H1 (cell line): ENCODE results near the gene GRM4. TPM values are rescaled to one million over a fixed set of nuclear protein-coding genes. Genes with fewer than 3 reads are reported as not detected.
A peak's percentile ranks its signal among the peaks of the same experiment; 100 is the strongest.

Source experiments
- CTCF ChIA-PET: fragments of 300-600 bp; sonication (Branson Sonifier 250); formaldehyde crosslinking; loops from one replicate; lab custom pipeline; 2021; ENCODE audit not compliant: partially characterized antibody; lab: Charles Lee
- POLR2A ChIA-PET: fragments of 300-600 bp; sonication (Branson Sonifier 250); formaldehyde crosslinking; loops from one replicate; lab custom pipeline; 2021; ENCODE audit warnings: inconsistent platforms; ENCODE audit not compliant: partially characterized antibody; lab: Charles Lee
- DNase-seq, 2 experiments: peaks; one replicate each; pipeline versions ENCODE4 v3.0.0 to v3.0.0-alpha.2; 2010 to 2022; ENCODE audit warnings: low spot score in 2 of 2, low read depth in 1 of 2, mixed read lengths in 1 of 2
- FAIRE-seq: peaks from 2 replicates; lab custom pipeline; 2011; peaks lifted over from hg19 to GRCh38; lab: Jason Lieb, UNC
- H2AFZ ChIP-seq: 2 replicates; pipeline ENCODE4 v1.8.1; 2012; ENCODE audit warnings: low read length, inconsistent platforms
- H2AK5ac ChIP-seq: 2 replicates; pipeline ENCODE4 v1.6.1; 2013; ENCODE audit warnings: low read depth, low read length
- H2BK120ac ChIP-seq: replicated peaks from 2 replicates; pipeline ENCODE3; 2013; ENCODE audit warnings: low read depth, low read length, inconsistent platforms
- H2BK12ac ChIP-seq: 2 replicates; pipeline ENCODE4 v1.6.1; 2013; ENCODE audit warnings: low read depth, low read length
- H2BK15ac ChIP-seq: 2 replicates; pipeline ENCODE4 v1.6.1; 2013; ENCODE audit warnings: low read length
- H2BK20ac ChIP-seq: 2 replicates; pipeline ENCODE4 v1.6.1; 2013; ENCODE audit warnings: low read length
- H2BK5ac ChIP-seq: 2 replicates; pipeline ENCODE4 v1.6.1; 2013; ENCODE audit warnings: low read depth, low read length
- H3K14ac ChIP-seq: 2 replicates; pipeline ENCODE4 v1.6.1; 2013; ENCODE audit warnings: inconsistent platforms; ENCODE audit not compliant: insufficient read length
- H3K18ac ChIP-seq: 2 replicates; pipeline ENCODE4 v1.6.1; 2013; ENCODE audit warnings: low read length; ENCODE audit errors: extremely low read depth
- H3K23ac ChIP-seq: 2 replicates; pipeline ENCODE4 v1.6.1; 2013; ENCODE audit warnings: inconsistent platforms; ENCODE audit not compliant: insufficient read length
- H3K23me2 ChIP-seq: 2 replicates; pipeline ENCODE4 v1.6.1; 2013; ENCODE audit warnings: low read depth, low read length
- H3K27ac ChIP-seq: 2 replicates; pipeline ENCODE4 v1.6.1; 2011; ENCODE audit warnings: low read depth, low read length, inconsistent platforms
- H3K27me3 ChIP-seq, 4 experiments: replicated peaks in 1 of 4; 1 replicate in 1 of 4; 2 replicates in 3 of 4; pipeline versions ENCODE4 v1.6.1 to v1.8.1; 2011 to 2013; ENCODE audit warnings: low read length in 3 of 4, mild to moderate bottlenecking in 3 of 4, inconsistent platforms in 2 of 4, mixed read lengths in 2 of 4, moderate library complexity in 1 of 4; ENCODE audit not compliant: control insufficient read depth in 3 of 4, insufficient read depth in 3 of 4; ENCODE audit errors: extremely low read depth in 1 of 4
- H3K36me3 ChIP-seq, 4 experiments: 2 replicates each; pipeline versions ENCODE4 v1.6.1 to v1.8.1; 2011 to 2013; ENCODE audit warnings: mild to moderate bottlenecking in 4 of 4, low read length in 3 of 4, moderate library complexity in 2 of 4, control low read depth in 1 of 4, inconsistent platforms in 1 of 4; ENCODE audit not compliant: insufficient read depth in 4 of 4, control insufficient read depth in 2 of 4
- H3K4ac ChIP-seq: replicated peaks from 2 replicates; pipeline ENCODE3; 2013; ENCODE audit warnings: low read length, low read depth, mixed read lengths, inconsistent platforms; ENCODE audit not compliant: insufficient read length
- H3K4me1 ChIP-seq, 4 experiments: replicated peaks in 1 of 4; 1 replicate in 1 of 4; 2 replicates in 3 of 4; pipeline versions ENCODE4 v1.6.1 to v1.8.1; 2011 to 2013; ENCODE audit warnings: low read length in 3 of 4, inconsistent platforms in 2 of 4, mixed read lengths in 1 of 4; ENCODE audit not compliant: insufficient read depth in 4 of 4, control insufficient read depth in 3 of 4
- H3K4me2 ChIP-seq, 2 experiments: 2 replicates each; pipeline versions ENCODE4 v1.6.1 to v1.8.1; 2011 to 2013; ENCODE audit warnings: low read depth in 2 of 2, low read length in 2 of 2, control low read depth in 1 of 2, inconsistent platforms in 1 of 2, mild to moderate bottlenecking in 1 of 2; ENCODE audit not compliant: insufficient read depth in 1 of 2
- H3K4me3 ChIP-seq, 4 experiments: fragments of 200-600, 300-600 bp in 1 of 4; sonication (generic), shearing (Covaris generic), sonication (Bioruptor Twin) in 1 of 4; 2 replicates each; pipeline versions ENCODE4 v1.5.1 to v1.8.1; 2011 to 2016; ENCODE audit warnings: low read length in 4 of 4, low read depth in 3 of 4, control low read depth in 2 of 4, inconsistent platforms in 2 of 4, mild to moderate bottlenecking in 2 of 4, mixed read lengths in 1 of 4, moderate library complexity in 1 of 4; ENCODE audit not compliant: insufficient read depth in 2 of 4; ENCODE audit errors: extremely low read depth in 1 of 4
- H3K56ac ChIP-seq: replicated peaks from 2 replicates; pipeline ENCODE3; 2013; ENCODE audit warnings: low read depth, mild to moderate bottlenecking, mixed read lengths, low read length, inconsistent platforms; ENCODE audit not compliant: insufficient read length
- H3K79me1 ChIP-seq: 2 replicates; pipeline ENCODE4 v1.6.1; 2013; ENCODE audit warnings: low read depth, low read length, control low read depth
- H3K79me2 ChIP-seq, 2 experiments: 2 replicates each; pipeline versions ENCODE4 v1.6.1 to v1.8.1; 2012 to 2013; ENCODE audit warnings: low read length in 2 of 2, mild to moderate bottlenecking in 2 of 2, inconsistent platforms in 1 of 2; ENCODE audit not compliant: insufficient read depth in 2 of 2, control insufficient read depth in 1 of 2
- H3K9ac ChIP-seq, 4 experiments: replicated peaks in 1 of 4; 1 replicate in 1 of 4; 2 replicates in 3 of 4; pipeline versions ENCODE4 v1.6.1 to v1.8.1; 2011 to 2013; ENCODE audit warnings: low read depth in 3 of 4, low read length in 3 of 4, control low read depth in 2 of 4, mild to moderate bottlenecking in 2 of 4, moderate library complexity in 2 of 4, inconsistent platforms in 1 of 4; ENCODE audit errors: extremely low read depth in 1 of 4
- H3K9me3 ChIP-seq, 2 experiments: 2 replicates each; pipeline versions ENCODE4 v1.6.1 to v1.8.1; 2012 to 2013; ENCODE audit warnings: mild to moderate bottlenecking in 2 of 2, moderate library complexity in 2 of 2, control low read depth in 1 of 2, inconsistent platforms in 1 of 2, low read depth in 1 of 2, low read length in 1 of 2, mixed read lengths in 1 of 2; ENCODE audit not compliant: insufficient read depth in 2 of 2
- H4K20me1 ChIP-seq, 2 experiments: replicated peaks in 1 of 2; 2 replicates each; pipeline versions ENCODE3 to v1.8.1; 2011 to 2013; ENCODE audit warnings: inconsistent platforms in 2 of 2, low read length in 2 of 2, mild to moderate bottlenecking in 1 of 2; ENCODE audit not compliant: insufficient read depth in 2 of 2, control insufficient read depth in 1 of 2
- H4K5ac ChIP-seq: 2 replicates; pipeline ENCODE4 v1.6.1; 2013; ENCODE audit warnings: low read length, low read depth, mixed read lengths, inconsistent platforms; ENCODE audit not compliant: insufficient read length
- H4K8ac ChIP-seq: 2 replicates; pipeline ENCODE4 v1.8.0; 2013; ENCODE audit warnings: mild to moderate bottlenecking, moderate library complexity, low read length, inconsistent platforms; ENCODE audit not compliant: insufficient read depth; ENCODE audit errors: extremely low read depth
- H4K91ac ChIP-seq: replicated peaks from 2 replicates; pipeline ENCODE3; 2013; ENCODE audit warnings: low read length, mixed read lengths, inconsistent platforms; ENCODE audit not compliant: insufficient read length
- GABPA ChIP-seq: IDR thresholded peaks from 2 replicates; pipeline ENCODE4 v1.6.1; 2011; ENCODE audit warnings: mild to moderate bottlenecking, low read length, moderate library complexity, borderline replicate concordance; ENCODE audit not compliant: insufficient read depth
- KDM1A ChIP-seq: fragments of 200-600, 300-600 bp; sonication (generic); IDR thresholded peaks from 2 replicates; pipeline ENCODE4 v1.7.1; 2016; ENCODE audit warnings: mild to moderate bottlenecking, low read length, borderline replicate concordance
- WGBS, 2 experiments: shearing (Covaris generic) in 1 of 2; methylation state at CpG; one replicate each; pipeline versions ENCODE4 v1.1.6 to v1.1.7; 2013 to 2015; ENCODE audit warnings: low lambda C conversion rate in 2 of 2, mixed read lengths in 2 of 2, inconsistent platforms in 1 of 2, low coverage in 1 of 2, missing lambda C conversion rate in 1 of 2; ENCODE audit not compliant: insufficient replicate concordance in 2 of 2, insufficient coverage in 1 of 2, insufficient read length in 1 of 2; ENCODE audit errors: extremely low coverage in 1 of 2, missing lambda C conversion rate in 1 of 2; 5-methylcytosine and 5-hydroxymethylcytosine counted together
- polyA plus RNA-seq, 7 experiments: library from polyadenylated mRNA; depleted of rRNA in 3 of 7; stranded (reverse) in 5 of 7; unstranded in 2 of 7; fragments of >200 nt in 5 of 7; fragments of 200-250 nt in 2 of 7; gene quantifications; 1 replicate in 5 of 7; 2 replicates in 1 of 7; 4 replicates in 1 of 7; pipeline versions ENCODE4 v1.2.1 to v1.2.3, GENCODE V29; 2011 to 2013; ENCODE audit warnings: missing spikeins in 2 of 7, mixed read lengths in 2 of 7
- total RNA-seq: library from RNA; stranded (reverse); fragmentation: NEBNext Ultra II Directional; extraction: Animal tissue kit (Norgen Biotek cat#: 25700); gene quantifications from 2 replicates; pipeline ENCODE4 v1.2.1, GENCODE V29; 2021

GRM4 gene
- total and polyA plus RNA-seq, 2 of the 8 experiments (the other 6 are each of a cell fraction or from before 2014, with no cell fraction given), result 19.6 to 21.5 TPM

DNA sequence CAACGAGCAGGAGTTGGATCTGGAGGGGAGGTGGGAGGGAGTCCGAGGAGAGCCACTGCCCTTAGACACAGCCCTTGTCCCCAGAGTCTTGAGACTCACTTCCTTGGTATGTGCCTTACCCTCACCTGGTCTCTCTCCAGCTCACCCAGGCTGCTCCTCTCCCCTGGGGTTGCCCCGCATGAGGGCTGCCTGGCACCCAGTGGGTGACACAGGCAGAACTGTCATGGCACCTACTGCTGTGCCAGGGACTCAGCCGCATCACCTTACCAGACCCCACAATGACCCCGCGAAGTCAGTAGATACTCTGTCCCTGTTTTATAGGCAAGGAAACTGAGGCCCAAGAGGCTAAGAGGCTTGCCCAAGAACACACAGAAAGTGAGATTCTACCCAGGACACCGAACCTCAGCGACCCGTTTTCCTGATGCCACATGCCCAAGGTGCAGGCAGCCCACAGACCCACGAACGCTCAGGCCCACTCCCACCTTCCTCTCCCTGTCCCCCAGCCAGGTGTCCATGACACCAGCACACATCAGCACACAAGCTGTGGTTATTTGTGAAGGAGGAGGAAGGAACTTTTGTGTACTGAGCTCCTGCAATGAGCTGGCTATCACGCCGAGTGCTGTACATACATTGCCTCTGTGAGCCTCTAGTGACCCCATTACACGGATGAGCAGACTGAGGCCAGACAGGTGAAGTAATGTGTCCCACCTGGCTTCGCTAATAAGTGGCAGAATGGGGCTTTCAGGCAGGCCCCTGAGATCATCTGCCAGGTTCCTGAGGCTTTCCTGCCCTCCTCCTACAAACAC lies 168.1 kb downstream of the GRM4 start:
- FAIRE-seq, result no peak
- Histone ChIP-seq H3K4me3 (no peak overlapping the region; a peak in 2 of 8 replicates), H3K27me3 (peaks cover 5 to 14% (median 11%) of the 10 kb centered on the region in 4 experiments), H2BK120ac (no peak overlapping the region), H2AK5ac (no peak overlapping the region), H2AFZ (no peak overlapping the region), H3K79me1 (no peaks in the 10 kb centered on the region), H4K5ac (no peak overlapping the region), H3K4ac (no peak overlapping the region), H3K4me2 (no peak overlapping the region), H3K9ac (no peak overlapping the region; a peak in 1 of 7 replicates), H2BK5ac (no peak overlapping the region), H3K27ac (no peak overlapping the region), H4K20me1 (peaks cover 0 to 2% of the 10 kb centered on the region in 2 experiments), H4K91ac (no peak overlapping the region), H3K23ac (no peak overlapping the region), H3K36me3 (no peaks in the 10 kb centered on the region), H3K56ac (no peak overlapping the region), H4K8ac (no peak overlapping the region), H3K79me2 (no peaks in the 10 kb centered on the region), H3K4me1 (peaks cover 2 to 12% (median 3%) of the 10 kb centered on the region in 4 experiments; a peak in 5 of 7 replicates), H3K18ac (no peak overlapping the region), H2BK12ac (no peak overlapping the region), H2BK20ac (peak overlapping the region; percentile 5; the same call in 1 of the 2 replicates), H2BK15ac (0 out of 2 replicates have a peak overlapping the region, but pooled peaks have one; percentile 31), H3K14ac (no peak overlapping the region), H3K9me3 (no peaks in the 10 kb centered on the region), H3K23me2 (no peaks in the 10 kb centered on the region; the same call in 1 of the 2 replicates)
- TF ChIP-seq KDM1A (peak; percentile 57; the same call in 1 of the 2 replicates), GABPA (no peak)
- POLR2A ChIA-PET, result interaction anchor here (1.7 kb wide), 1 partner anchor 11 kb away, joined by 3 read pairs; no protein-coding TSS in a partner anchor
- peak in 1 of 2 experiments; percentile 37 for DNase-seq
- CTCF ChIA-PET, result interaction anchor here (0.9 to 11.9 kb wide), 5 partner anchors 8 to 50 kb away, joined by 3 to 98 read pairs (median 5); no protein-coding TSS in a partner anchor
- WGBS, 2 experiments, result 90% methylated on average over 15 of the region's 15 CpGs; no CpG with 5 or more reads in 1 of the 2 experiments
